HG02884 (cell line): Measurements from ENCODE around the gene CMKLR1.

Source experiments
- ATAC-seq: cut with Tn5 transposase; IDR thresholded peaks from one replicate; pipeline ENCODE4 v1.9.1; 2021; ENCODE audit warnings: mild to moderate bottlenecking, moderate library complexity; ENCODE audit not compliant: unreplicated experiment

Gene CMKLR1

GRCh38 chr12:108269224-108269623, 69.9 kb downstream of the CMKLR1 start:
- ATAC-seq, result no peak

- no peak for ATAC-seq
These were observed 70.7 kb downstream of the CMKLR1 start for GRCh38 chr12:108268397-108268796.

GRCh38 chr12:108267450-108267849, 71.7 kb downstream of the CMKLR1 start:
- ATAC-seq, result no peak

- ATAC-seq, result no peak
These were observed 73.0 kb downstream of the CMKLR1 start for GRCh38 chr12:108266131-108266530.

GRCh38 chr12:108265505-108265904, 73.6 kb downstream of the CMKLR1 start:
- no peak for ATAC-seq

GRCh38 chr12:108260969-108261368, 78.1 kb downstream of the CMKLR1 start:
- ATAC-seq, result no peak

GRCh38 chr12:108260039-108260438, 79.1 kb downstream of the CMKLR1 start:
- no peak for ATAC-seq

GRCh38 chr12:108257610-108258106, 81.5 kb downstream of the CMKLR1 start:
- ATAC-seq, result no peak

- no peak for ATAC-seq
These were observed 82.1 kb downstream of the CMKLR1 start for GRCh38 chr12:108257004-108257403.

GRCh38 chr12:108255252-108255602, 83.9 kb downstream of the CMKLR1 start:
- no peak for ATAC-seq

- no peak for ATAC-seq
These were observed 84.4 kb downstream of the CMKLR1 start for GRCh38 chr12:108254517-108255251.

GRCh38 chr12:108254030-108254429, 85.1 kb downstream of the CMKLR1 start:
- no peak for ATAC-seq

GRCh38 chr12:108253540-108253939, 85.6 kb downstream of the CMKLR1 start:
- ATAC-seq, result no peak

GRCh38 chr12:108252523-108252922, 86.6 kb downstream of the CMKLR1 start:
- ATAC-seq, result no peak

- no peak for ATAC-seq
These were observed 91.1 kb downstream of the CMKLR1 start for GRCh38 chr12:108248011-108248410.

- no peak for ATAC-seq
These were observed 92.0 kb downstream of the CMKLR1 start for GRCh38 chr12:108247130-108247529.

GRCh38 chr12:108241986-108242703, 97.0 kb downstream of the CMKLR1 start:
- no peak for ATAC-seq

- ATAC-seq, result no peak
These were observed 98.2 kb downstream of the CMKLR1 start for GRCh38 chr12:108240928-108241327.

- no peak for ATAC-seq
These were observed 98.9 kb downstream of the CMKLR1 start for GRCh38 chr12:108240027-108240785.

- no peak for ATAC-seq
These were observed 99.7 kb downstream of the CMKLR1 start for GRCh38 chr12:108239378-108239777.

GRCh38 chr12:108238474-108238873, 100.6 kb downstream of the CMKLR1 start:
- no peak for ATAC-seq
